ENCODE measurements around the gene NR3C1.

DNA sequence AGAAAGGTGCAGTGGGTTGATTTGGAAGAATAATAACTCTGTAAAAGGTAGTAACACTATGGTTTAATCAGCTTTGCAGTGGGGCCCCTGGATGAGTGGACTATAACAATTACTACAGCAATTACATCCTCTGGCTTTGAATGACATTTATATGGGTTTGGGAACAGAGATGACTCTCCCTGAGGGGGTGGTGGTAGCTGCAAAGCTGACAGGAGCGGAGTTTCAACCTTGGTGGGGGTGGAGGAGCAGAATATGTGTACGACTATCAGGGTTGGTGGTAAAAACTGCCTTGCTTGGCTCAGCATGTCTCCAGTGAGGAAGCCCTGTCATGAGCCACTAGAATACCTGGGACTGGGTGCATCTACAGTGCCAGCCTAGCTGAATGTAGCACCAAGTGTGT lies 28.3 kb upstream of the NR3C1 start:
- no peak for TF ChIP-seq EZH2 (optimal IDR thresholded peaks at IDR 0.05; ENCODE audit: low read depth, low read length)
- no peak for TF ChIP-seq CTCF (IDR thresholded peaks at IDR 0.05; ENCODE audit: low read length)
- no peak for TF ChIP-seq EZH2phosphoT487 (IDR thresholded peaks at IDR 0.05; ENCODE audit: low read length)
